HepG2 (cell line): ENCODE measurements around the gene SYVN1. TPM values are rescaled to one million over a fixed set of nuclear protein-coding genes. Genes with fewer than 3 reads are reported as not detected.

Source experiments
- AGO2 ChIP-seq: fragments of 200-400 bp; formaldehyde crosslinking; optimal IDR thresholded peaks from 2 replicates; pipeline ENCODE3; 2017; ENCODE audit warnings: mild to moderate bottlenecking, low read depth, low read length, moderate library complexity
- CCDC6 ChIP-seq: sonication (generic); formaldehyde crosslinking; IDR thresholded peaks from 2 replicates; pipeline ENCODE4 v1.8.1; 2022; ENCODE audit warnings: mild to moderate bottlenecking, missing genetic modification reagents, moderate library complexity
- DNMT3B ChIP-seq: conservative IDR thresholded peaks from 2 replicates; pipeline ENCODE4 v1.6.1; 2016; ENCODE audit warnings: missing biosample characterization, control low read depth
- KDM5A ChIP-seq: fragments of 200-600 bp; sonication (generic); IDR thresholded peaks from 2 replicates; pipeline ENCODE4 v1.7.0; 2018; ENCODE audit warnings: antibody characterized with exemption, mild to moderate bottlenecking, low read length, borderline replicate concordance
- MYC ChIP-seq: sonication (generic); formaldehyde crosslinking; IDR thresholded peaks from 2 replicates; pipeline ENCODE4 v1.9.0; 2021; ENCODE audit warnings: missing genetic modification reagents, borderline replicate concordance
- NFIB ChIP-seq: sonication (generic); formaldehyde crosslinking; IDR thresholded peaks from 2 replicates; pipeline ENCODE4 v1.9.0; 2021; ENCODE audit warnings: missing genetic modification reagents, mild to moderate bottlenecking, borderline replicate concordance
- RFXANK ChIP-seq: IDR thresholded peaks from 2 replicates; pipeline ENCODE4 v1.6.1; 2016
- SRF ChIP-seq: IDR thresholded peaks from 2 replicates; pipeline ENCODE4 v1.6.1; 2011; ENCODE audit warnings: mild to moderate bottlenecking, low read depth, low read length, moderate library complexity
- STAT5B ChIP-seq: sonication (generic); formaldehyde crosslinking; IDR thresholded peaks from 2 replicates; pipeline ENCODE4 v1.4.0; 2020; ENCODE audit warnings: missing genetic modification reagents
- TMF1 ChIP-seq: sonication (generic); formaldehyde crosslinking; IDR thresholded peaks from 2 replicates; pipeline ENCODE4 v1.8.1; 2022; ENCODE audit warnings: low read depth, missing genetic modification reagents
- ZFYVE20 ChIP-seq: sonication (generic); formaldehyde crosslinking; IDR thresholded peaks from 2 replicates; pipeline ENCODE4 v1.8.0; 2023; ENCODE audit warnings: low read depth, mild to moderate bottlenecking, moderate library complexity, missing genetic modification reagents, borderline replicate concordance
- ZNF124 ChIP-seq: sonication (generic); formaldehyde crosslinking; IDR thresholded peaks from 2 replicates; pipeline ENCODE4 v1.4.0; 2020; ENCODE audit warnings: missing genetic modification reagents
- ZNF264 ChIP-seq: sonication (generic); formaldehyde crosslinking; IDR thresholded peaks from 2 replicates; pipeline ENCODE4 v1.4.0; 2020; ENCODE audit warnings: missing genetic modification reagents
- ZNF430 ChIP-seq: sonication (generic); formaldehyde crosslinking; IDR thresholded peaks from 2 replicates; pipeline ENCODE4 v1.9.0; 2021; ENCODE audit warnings: mild to moderate bottlenecking, missing genetic modification reagents
- ZNF567 ChIP-seq: sonication (generic); formaldehyde crosslinking; IDR thresholded peaks from 2 replicates; pipeline ENCODE4 v1.8.1; 2023; ENCODE audit warnings: mild to moderate bottlenecking, missing genetic modification reagents, borderline replicate concordance
- ZNF615 ChIP-seq: sonication (generic); formaldehyde crosslinking; IDR thresholded peaks from 2 replicates; pipeline ENCODE4 v1.5.0; 2020; ENCODE audit warnings: mild to moderate bottlenecking, missing genetic modification reagents, borderline replicate concordance
- ZNF660 ChIP-seq: sonication (generic); formaldehyde crosslinking; IDR thresholded peaks from 2 replicates; pipeline ENCODE4 v1.5.1; 2020; ENCODE audit warnings: mild to moderate bottlenecking, low read depth, missing genetic modification reagents, borderline replicate concordance
- ZNF792 ChIP-seq: IDR thresholded peaks from 2 replicates; pipeline ENCODE4 v1.6.1; 2016
- polyA plus RNA-seq, 8 experiments: library from polyadenylated mRNA; depleted of rRNA in 3 of 8; stranded (reverse) in 7 of 8; unstranded in 1 of 8; fragments of >200 nt; fragmentation: Illumina TruSeq in 4 of 8; extraction: Trizol in 4 of 8; gene quantifications; 2 replicates each; pipeline versions ENCODE4 v1.2.1 to v1.2.3, GENCODE V29; 2011 to 2016; ENCODE audit warnings: low read depth in 4 of 8, missing spikeins in 1 of 8, mixed read lengths in 1 of 8; ENCODE audit not compliant: insufficient read depth in 1 of 8
- total RNA-seq, 5 experiments: library from RNA; depleted of rRNA; stranded (reverse); fragments of >200 nt; fragmentation: Illumina TruSeq; extraction: Trizol; gene quantifications; 2 replicates each; pipeline ENCODE4 v1.2.3, GENCODE V29; 2016; ENCODE audit warnings: low read depth in 1 of 5
- TF ChIP-seq, protein P1 (sequence below): sonication (generic); formaldehyde crosslinking; IDR thresholded peaks from 2 replicates; pipeline ENCODE4 v1.5.0; 2020; ENCODE audit warnings: missing genetic modification reagents
- TF ChIP-seq, protein P2 (sequence below): sonication (generic); formaldehyde crosslinking; IDR thresholded peaks from 2 replicates; pipeline ENCODE4 v1.8.0; 2022; ENCODE audit warnings: mild to moderate bottlenecking, missing genetic modification reagents, borderline replicate concordance
- TF ChIP-seq, protein P3 (sequence below): sonication (generic); formaldehyde crosslinking; conservative IDR thresholded peaks from 2 replicates; pipeline ENCODE4 v1.4.0; 2020; ENCODE audit warnings: missing genetic modification reagents
- TF ChIP-seq, protein P4 (sequence below): sonication (generic); formaldehyde crosslinking; IDR thresholded peaks from 2 replicates; pipeline ENCODE4 v1.9.0; 2022; ENCODE audit warnings: missing genetic modification reagents, mild to moderate bottlenecking, borderline replicate concordance

Gene SYVN1
- total and polyA plus RNA-seq, 2 of the 13 experiments (the other 11 are each of a cell fraction or from before 2014, with no cell fraction given) = 10.3 to 22.5 TPM

DNA sequence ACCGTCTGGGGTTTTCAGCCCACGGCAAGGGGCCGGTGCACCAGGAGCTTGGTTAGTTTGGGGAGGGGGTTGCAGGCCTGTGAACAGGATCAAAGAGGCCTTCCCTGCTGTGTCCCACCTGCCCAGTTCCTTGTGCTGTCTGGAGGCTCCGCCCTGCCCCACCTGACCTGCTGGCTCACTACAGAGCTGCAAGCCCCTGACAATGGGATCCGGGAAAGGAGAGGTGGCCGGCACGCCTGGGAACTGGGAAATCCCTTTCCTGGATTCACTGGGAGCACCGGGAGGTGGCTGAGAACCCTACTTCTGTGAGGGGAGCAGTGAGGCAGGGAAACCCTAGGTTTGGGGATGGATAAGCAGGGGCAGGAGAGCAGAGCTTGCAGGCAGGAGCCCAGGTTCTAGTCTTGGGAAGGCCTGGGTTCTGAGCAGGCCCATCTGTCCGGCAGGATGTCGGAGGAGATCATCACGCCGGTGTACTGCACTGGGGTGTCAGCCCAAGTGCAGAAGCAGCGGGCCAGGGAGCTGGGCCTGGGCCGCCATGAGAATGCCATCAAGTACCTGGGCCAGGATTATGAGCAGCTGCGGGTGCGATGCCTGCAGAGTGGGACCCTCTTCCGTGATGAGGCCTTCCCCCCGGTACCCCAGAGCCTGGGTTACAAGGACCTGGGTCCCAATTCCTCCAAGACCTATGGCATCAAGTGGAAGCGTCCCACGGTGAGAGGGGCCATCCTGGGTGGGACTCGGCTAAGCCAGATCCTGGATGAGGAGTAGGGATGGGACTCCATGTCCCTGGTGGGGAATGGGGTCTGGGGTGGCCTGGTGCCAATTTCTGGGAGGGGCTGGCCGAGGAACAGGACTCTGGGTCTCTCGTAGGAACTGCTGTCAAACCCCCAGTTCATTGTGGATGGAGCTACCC, 48.2 kb upstream of the SYVN1 start (continued):
- TF ChIP-seq, protein P1, sequence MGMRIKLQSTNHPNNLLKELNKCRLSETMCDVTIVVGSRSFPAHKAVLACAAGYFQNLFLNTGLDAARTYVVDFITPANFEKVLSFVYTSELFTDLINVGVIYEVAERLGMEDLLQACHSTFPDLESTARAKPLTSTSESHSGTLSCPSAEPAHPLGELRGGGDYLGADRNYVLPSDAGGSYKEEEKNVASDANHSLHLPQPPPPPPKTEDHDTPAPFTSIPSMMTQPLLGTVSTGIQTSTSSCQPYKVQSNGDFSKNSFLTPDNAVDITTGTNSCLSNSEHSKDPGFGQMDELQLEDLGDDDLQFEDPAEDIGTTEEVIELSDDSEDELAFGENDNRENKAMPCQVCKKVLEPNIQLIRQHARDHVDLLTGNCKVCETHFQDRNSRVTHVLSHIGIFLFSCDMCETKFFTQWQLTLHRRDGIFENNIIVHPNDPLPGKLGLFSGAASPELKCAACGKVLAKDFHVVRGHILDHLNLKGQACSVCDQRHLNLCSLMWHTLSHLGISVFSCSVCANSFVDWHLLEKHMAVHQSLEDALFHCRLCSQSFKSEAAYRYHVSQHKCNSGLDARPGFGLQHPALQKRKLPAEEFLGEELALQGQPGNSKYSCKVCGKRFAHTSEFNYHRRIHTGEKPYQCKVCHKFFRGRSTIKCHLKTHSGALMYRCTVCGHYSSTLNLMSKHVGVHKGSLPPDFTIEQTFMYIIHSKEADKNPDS (CRISPR knock-in tag) = no peak
- no peak for TF ChIP-seq TMF1 (CRISPR knock-in tag)
- no peak for TF ChIP-seq ZNF124
- TF ChIP-seq, protein P2, sequence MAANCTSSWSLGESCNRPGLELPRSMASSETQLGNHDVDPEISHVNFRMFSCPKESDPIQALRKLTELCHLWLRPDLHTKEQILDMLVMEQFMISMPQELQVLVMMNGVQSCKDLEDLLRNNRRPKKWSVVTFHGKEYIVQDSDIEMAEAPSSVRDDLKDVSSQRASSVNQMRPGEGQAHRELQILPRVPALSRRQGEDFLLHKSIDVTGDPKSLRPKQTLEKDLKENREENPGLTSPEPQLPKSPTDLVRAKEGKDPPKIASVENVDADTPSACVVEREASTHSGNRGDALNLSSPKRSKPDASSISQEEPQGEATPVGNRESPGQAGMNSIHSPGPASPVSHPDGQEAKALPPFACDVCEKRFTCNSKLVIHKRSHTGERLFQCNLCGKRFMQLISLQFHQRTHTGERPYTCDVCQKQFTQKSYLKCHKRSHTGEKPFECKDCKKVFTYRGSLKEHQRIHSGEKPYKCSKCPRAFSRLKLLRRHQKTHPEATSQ (CRISPR knock-in tag) = no peak
- TF ChIP-seq KDM5A = no peak
- TF ChIP-seq DNMT3B = no peak
- TF ChIP-seq ZFYVE20 (CRISPR knock-in tag) = no peak
- TF ChIP-seq, protein P3, sequence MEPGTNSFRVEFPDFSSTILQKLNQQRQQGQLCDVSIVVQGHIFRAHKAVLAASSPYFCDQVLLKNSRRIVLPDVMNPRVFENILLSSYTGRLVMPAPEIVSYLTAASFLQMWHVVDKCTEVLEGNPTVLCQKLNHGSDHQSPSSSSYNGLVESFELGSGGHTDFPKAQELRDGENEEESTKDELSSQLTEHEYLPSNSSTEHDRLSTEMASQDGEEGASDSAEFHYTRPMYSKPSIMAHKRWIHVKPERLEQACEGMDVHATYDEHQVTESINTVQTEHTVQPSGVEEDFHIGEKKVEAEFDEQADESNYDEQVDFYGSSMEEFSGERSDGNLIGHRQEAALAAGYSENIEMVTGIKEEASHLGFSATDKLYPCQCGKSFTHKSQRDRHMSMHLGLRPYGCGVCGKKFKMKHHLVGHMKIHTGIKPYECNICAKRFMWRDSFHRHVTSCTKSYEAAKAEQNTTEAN (CRISPR knock-in tag) = no peak
- TF ChIP-seq NFIB (CRISPR knock-in tag) = no peak
- TF ChIP-seq ZNF567 (CRISPR knock-in tag) = no peak
- no peak for TF ChIP-seq ZNF792
- TF ChIP-seq ZNF430 (CRISPR knock-in tag) = no peak
- TF ChIP-seq AGO2 = peak; percentile 40
- no peak for TF ChIP-seq SRF
- no peak for TF ChIP-seq ZNF264
- TF ChIP-seq CCDC6 = no peak
- TF ChIP-seq MYC (CRISPR knock-in tag) = no peak
- no peak for TF ChIP-seq ZNF615 (CRISPR knock-in tag)
- TF ChIP-seq, protein P4, sequence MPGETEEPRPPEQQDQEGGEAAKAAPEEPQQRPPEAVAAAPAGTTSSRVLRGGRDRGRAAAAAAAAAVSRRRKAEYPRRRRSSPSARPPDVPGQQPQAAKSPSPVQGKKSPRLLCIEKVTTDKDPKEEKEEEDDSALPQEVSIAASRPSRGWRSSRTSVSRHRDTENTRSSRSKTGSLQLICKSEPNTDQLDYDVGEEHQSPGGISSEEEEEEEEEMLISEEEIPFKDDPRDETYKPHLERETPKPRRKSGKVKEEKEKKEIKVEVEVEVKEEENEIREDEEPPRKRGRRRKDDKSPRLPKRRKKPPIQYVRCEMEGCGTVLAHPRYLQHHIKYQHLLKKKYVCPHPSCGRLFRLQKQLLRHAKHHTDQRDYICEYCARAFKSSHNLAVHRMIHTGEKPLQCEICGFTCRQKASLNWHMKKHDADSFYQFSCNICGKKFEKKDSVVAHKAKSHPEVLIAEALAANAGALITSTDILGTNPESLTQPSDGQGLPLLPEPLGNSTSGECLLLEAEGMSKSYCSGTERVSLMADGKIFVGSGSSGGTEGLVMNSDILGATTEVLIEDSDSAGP (CRISPR knock-in tag) = peak; percentile 73; the same call in 1 of the 2 replicates
- no peak for TF ChIP-seq RFXANK
- no peak for TF ChIP-seq STAT5B (CRISPR knock-in tag)
- TF ChIP-seq ZNF660 (CRISPR knock-in tag) = no peak
